Measurements from ENCODE around the gene OOEP.
A peak's percentile ranks its signal among the peaks of the same experiment; 100 is the strongest.
"Not testable (repeated sequence)": the region's sequence is repeated elsewhere in the genome, so short reads cannot be mapped to it uniquely, and the experiment has no call there.

Gene OOEP

DNA sequence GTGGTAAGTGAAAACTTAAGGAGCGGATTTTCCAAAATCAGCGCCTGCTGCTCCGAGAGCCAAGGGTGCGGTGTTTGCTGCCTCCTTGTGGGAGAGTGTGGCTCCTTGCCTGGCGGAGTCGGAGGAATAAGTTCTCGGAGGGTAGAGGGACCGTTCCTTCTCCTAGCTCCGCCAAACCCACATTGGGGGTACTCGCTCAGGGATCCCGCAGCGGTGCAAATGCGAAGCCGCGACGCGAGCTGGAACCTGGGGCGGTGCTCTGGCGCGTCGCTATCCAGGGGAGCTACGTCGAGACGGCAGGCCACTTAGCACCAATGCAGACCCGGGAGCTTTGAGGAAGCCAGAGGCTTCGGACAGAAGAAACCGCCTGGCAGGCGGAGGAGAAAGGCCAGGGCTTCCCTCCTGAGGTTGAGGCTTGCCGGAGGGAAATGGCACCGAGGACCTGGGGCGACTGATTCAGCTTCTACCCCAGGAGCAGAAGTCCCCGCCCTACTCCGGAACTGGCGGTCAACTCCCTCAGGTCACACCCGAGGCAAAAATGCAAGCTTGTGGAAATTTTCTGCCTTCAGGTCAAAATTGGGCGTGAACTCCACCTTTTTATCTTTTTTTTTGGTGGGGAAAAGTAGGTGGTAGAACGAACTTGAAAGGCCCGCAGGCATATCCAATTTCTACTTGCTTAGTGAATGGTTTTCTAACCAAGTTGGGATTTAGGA lies 19.3 kb upstream of the OOEP start:
- Histone ChIP-seq H3K9me3 (ENCODE audit: control insufficient read depth, insufficient read depth, low read depth, low read length) (no peaks in the 10 kb centered on the region), H3K36me3 (ENCODE audit: control insufficient read depth, insufficient read depth, low read length) (no peaks in the 10 kb centered on the region), H3K4me1 (ENCODE audit: control insufficient read depth, insufficient read depth, low read length) (peaks cover 4% of the 10 kb centered on the region; the same call in 1 of the 2 replicates), H3K27ac (ENCODE audit: low read depth, low read length) (peak overlapping the region; percentile 50; the same call in 1 of the 2 replicates), H3K4me3 (ENCODE audit: low read depth, low read length) (peak overlapping the region; percentile 63), H3K27me3 (ENCODE audit: control insufficient read depth, insufficient read depth, low read length) (no peaks in the 10 kb centered on the region), H3K9ac (ENCODE audit: low read length) (peak overlapping the region; percentile 84)

DNA sequence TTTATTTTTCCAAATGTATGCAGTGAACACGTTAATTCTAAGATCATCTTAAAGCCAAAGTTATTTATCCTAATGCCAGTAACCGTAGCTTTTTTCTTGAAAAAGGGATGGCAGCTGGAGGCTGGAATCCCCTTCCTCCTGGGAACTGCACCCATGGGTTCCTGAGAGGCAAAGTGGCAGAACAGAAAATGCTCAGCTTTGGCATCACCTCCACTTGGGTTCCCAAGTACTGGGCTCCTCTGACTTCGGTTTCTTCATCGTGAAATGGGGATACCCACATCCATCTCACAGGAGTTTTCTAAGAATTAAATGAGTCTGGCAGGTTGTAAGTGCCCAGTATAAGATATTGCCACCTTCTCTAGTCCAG lies 18.7 kb upstream of the OOEP start:
- H3K27ac ChIP-seq (ENCODE audit: low read depth, low read length), result no peak overlapping the region
- H3K9me3 ChIP-seq (ENCODE audit: control insufficient read depth, insufficient read depth, low read depth, low read length), result no peaks in the 10 kb centered on the region
- H3K9ac ChIP-seq (ENCODE audit: low read length), result peak overlapping the region; percentile 84
- no peaks in the 10 kb centered on the region for H3K36me3 ChIP-seq (ENCODE audit: control insufficient read depth, insufficient read depth, low read length)
- peak overlapping the region; percentile 63 for H3K4me3 ChIP-seq (ENCODE audit: low read depth, low read length)
- H3K4me1 ChIP-seq (ENCODE audit: control insufficient read depth, insufficient read depth, low read length), result peaks cover 4% of the 10 kb centered on the region; the same call in 1 of the 2 replicates
- no peaks in the 10 kb centered on the region for H3K27me3 ChIP-seq (ENCODE audit: control insufficient read depth, insufficient read depth, low read length)

DNA sequence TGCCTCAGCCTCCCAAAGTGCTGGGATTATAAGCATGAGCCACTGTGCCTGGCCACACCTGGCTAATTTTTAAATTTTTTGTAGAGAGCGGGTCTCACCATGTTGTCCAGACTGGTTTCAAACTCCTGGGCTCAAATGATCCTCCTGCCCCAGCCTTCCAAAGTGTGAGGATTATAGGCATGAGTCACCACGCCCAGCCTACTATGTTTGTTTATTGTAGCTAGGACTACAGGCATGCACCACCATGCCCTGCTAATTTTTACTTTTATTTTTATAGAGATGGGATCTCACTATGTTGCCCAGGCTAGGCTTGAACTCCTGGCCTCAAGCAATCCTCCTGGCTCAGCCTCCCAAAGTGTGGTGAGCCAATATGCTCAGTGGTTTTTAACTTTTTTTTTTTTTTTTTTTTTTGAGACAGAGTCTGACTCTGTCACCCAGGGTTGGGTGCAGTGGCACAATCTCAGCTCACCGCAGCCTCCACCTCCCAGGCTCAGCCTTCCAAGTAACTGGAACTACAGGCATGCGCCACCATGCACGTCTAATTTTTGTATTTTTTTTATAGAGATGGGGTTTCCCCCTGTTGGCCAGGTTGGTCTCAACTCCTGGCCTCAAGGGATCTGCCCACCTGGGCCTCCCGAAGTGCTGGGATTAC lies 12.9 kb upstream of the OOEP start:
- Histone ChIP-seq H3K4me3 (ENCODE audit: low read depth, low read length) (no peak overlapping the region), H3K4me1 (ENCODE audit: control insufficient read depth, insufficient read depth, low read length) (no peaks in the 10 kb centered on the region), H3K9ac (ENCODE audit: low read length) (no peak overlapping the region), H3K27me3 (ENCODE audit: control insufficient read depth, insufficient read depth, low read length) (no peaks in the 10 kb centered on the region), H3K9me3 (ENCODE audit: control insufficient read depth, insufficient read depth, low read depth, low read length) (no peaks in the 10 kb centered on the region), H3K27ac (ENCODE audit: low read depth, low read length) (no peak overlapping the region), H3K36me3 (ENCODE audit: control insufficient read depth, insufficient read depth, low read length) (no peaks in the 10 kb centered on the region)

DNA sequence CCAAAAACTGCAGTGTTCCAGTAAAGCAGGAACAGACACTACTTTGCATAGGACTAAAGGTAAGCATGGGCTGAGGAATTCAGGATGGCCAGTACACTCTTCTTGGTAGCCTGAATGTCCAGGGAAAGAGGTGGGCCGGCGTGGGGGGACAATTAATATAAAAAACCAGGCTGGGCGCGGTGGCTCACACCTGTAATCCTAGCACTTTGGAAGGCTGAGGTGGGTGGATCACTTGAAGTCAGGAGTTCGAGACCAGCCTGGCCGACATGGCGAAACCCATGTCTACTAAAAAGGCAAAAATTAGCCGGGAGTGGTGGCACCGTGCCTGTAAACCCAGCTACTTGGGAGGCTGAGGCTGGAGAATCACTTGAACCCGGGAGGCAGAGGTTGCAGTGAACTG lies 11.8 kb upstream of the OOEP start:
- not testable (repeated sequence) for H3K4me3 ChIP-seq (ENCODE audit: low read depth, low read length); H3K27ac ChIP-seq (ENCODE audit: low read depth, low read length); H3K4me1 ChIP-seq (ENCODE audit: control insufficient read depth, insufficient read depth, low read length); H3K27me3 ChIP-seq (ENCODE audit: control insufficient read depth, insufficient read depth, low read length); H3K9me3 ChIP-seq (ENCODE audit: control insufficient read depth, insufficient read depth, low read depth, low read length); H3K9ac ChIP-seq (ENCODE audit: low read length); H3K36me3 ChIP-seq (ENCODE audit: control insufficient read depth, insufficient read depth, low read length)

DNA sequence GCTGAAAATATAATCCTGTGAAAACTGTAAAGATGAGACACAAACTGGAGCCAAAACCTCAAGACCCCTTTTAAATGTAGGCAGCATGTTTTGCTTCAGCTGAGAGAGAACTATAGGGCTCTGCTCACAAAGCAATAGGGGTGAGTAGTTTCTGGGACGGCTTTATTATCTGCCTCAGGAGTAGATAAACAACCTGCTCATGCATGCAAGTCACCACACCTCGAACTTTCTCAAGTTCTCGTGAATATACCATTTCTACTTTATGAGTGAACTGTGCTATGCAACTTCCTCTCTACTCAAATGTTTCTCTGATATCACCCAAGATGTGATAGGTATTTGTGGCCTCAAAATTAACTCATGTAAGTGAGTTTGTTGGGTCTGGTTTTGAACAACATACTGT lies 7.5 kb upstream of the OOEP start:
- H3K27me3 ChIP-seq (ENCODE audit: control insufficient read depth, insufficient read depth, low read length), result no peaks in the 10 kb centered on the region
- no peak overlapping the region for H3K4me3 ChIP-seq (ENCODE audit: low read depth, low read length)
- no peak overlapping the region for H3K9ac ChIP-seq (ENCODE audit: low read length)
- no peaks in the 10 kb centered on the region for H3K4me1 ChIP-seq (ENCODE audit: control insufficient read depth, insufficient read depth, low read length)
- no peaks in the 10 kb centered on the region for H3K9me3 ChIP-seq (ENCODE audit: control insufficient read depth, insufficient read depth, low read depth, low read length)
- H3K36me3 ChIP-seq (ENCODE audit: control insufficient read depth, insufficient read depth, low read length), result no peaks in the 10 kb centered on the region
- H3K27ac ChIP-seq (ENCODE audit: low read depth, low read length), result no peak overlapping the region

DNA sequence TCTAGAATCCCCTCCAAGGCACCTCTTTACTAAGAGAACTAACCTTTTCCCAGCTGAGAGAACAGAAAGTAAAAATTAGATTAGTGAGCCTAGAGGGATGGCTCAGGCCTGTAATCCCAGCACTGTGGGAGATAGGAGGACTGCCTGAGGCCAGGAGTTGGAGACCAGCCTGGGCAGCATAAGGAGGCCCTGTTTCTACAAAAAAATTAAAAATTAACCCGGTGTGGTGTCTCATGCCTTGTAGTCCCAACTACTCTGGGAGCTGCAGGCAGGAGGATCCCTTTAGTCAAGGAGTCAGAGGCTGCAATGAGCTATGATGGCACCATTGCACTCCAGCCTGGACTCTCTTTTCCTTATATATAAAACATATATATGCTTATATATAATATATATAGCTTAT lies 5.5 kb upstream of the OOEP start:
- H3K9me3 ChIP-seq (ENCODE audit: control insufficient read depth, insufficient read depth, low read depth, low read length), result 0 out of 2 replicates have a peak, but pooled peaks cover 3% of the 10 kb centered on the region
- H3K27me3 ChIP-seq (ENCODE audit: control insufficient read depth, insufficient read depth, low read length), result no peaks in the 10 kb centered on the region
- H3K4me1 ChIP-seq (ENCODE audit: control insufficient read depth, insufficient read depth, low read length), result no peaks in the 10 kb centered on the region
- H3K9ac ChIP-seq (ENCODE audit: low read length), result no peak overlapping the region
- no peaks in the 10 kb centered on the region for H3K36me3 ChIP-seq (ENCODE audit: control insufficient read depth, insufficient read depth, low read length)
- no peak overlapping the region for H3K4me3 ChIP-seq (ENCODE audit: low read depth, low read length)
- no peak overlapping the region for H3K27ac ChIP-seq (ENCODE audit: low read depth, low read length)

DNA sequence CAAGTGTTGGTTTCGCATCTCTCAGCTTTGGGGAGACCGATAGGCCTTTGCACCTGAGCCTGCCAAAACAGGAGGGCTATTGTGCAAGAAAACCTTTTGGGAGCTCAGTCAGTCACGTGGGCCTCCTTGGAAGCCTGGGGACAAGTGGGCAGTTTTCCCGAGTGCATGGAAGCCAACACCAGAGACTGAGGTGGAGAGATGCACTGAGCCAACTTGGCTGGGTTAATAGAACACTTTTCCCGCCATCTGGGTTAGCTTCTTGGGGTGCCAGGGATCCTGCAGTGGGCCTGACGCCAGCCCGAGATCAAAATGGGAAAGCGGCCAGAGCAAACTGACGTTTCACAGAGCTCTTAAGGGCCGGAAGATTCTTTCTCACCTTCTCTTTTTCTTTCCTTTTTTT lies 2.8 kb upstream of the OOEP start:
- H3K4me1 ChIP-seq (ENCODE audit: control insufficient read depth, insufficient read depth, low read length), result peaks cover 3% of the 10 kb centered on the region; the same call in 1 of the 2 replicates
- 0 out of 2 replicates have a peak, but pooled peaks cover 3% of the 10 kb centered on the region for H3K9me3 ChIP-seq (ENCODE audit: control insufficient read depth, insufficient read depth, low read depth, low read length)
- H3K9ac ChIP-seq (ENCODE audit: low read length), result no peak overlapping the region
- no peaks in the 10 kb centered on the region for H3K27me3 ChIP-seq (ENCODE audit: control insufficient read depth, insufficient read depth, low read length)
- no peak overlapping the region for H3K4me3 ChIP-seq (ENCODE audit: low read depth, low read length)
- H3K27ac ChIP-seq (ENCODE audit: low read depth, low read length), result no peak overlapping the region
- H3K36me3 ChIP-seq (ENCODE audit: control insufficient read depth, insufficient read depth, low read length), result no peaks in the 10 kb centered on the region

DNA sequence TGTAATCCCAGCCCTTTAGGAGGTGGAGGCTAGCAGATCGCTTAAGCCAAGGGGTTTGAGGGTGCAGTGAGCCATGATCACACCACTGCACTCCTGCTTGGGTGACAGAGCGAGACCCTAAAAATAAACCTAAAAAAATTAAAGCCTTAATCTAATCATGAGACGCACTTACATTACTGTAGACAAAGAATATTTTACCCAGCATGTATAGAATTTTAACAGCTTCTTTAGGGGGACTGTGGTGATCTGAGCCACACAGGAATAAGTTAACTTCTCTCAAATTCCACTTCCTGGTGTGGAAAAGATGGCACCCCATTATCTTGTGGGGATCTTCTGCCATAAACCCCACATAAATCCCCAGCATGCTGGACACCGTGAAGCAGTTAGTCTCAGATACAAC lies 2.3 kb upstream of the OOEP start:
- H3K4me3 ChIP-seq (ENCODE audit: low read depth, low read length), result no peak overlapping the region
- 0 out of 2 replicates have a peak, but pooled peaks cover 3% of the 10 kb centered on the region for H3K9me3 ChIP-seq (ENCODE audit: control insufficient read depth, insufficient read depth, low read depth, low read length)
- H3K4me1 ChIP-seq (ENCODE audit: control insufficient read depth, insufficient read depth, low read length), result peaks cover 3% of the 10 kb centered on the region; the same call in 1 of the 2 replicates
- no peaks in the 10 kb centered on the region for H3K27me3 ChIP-seq (ENCODE audit: control insufficient read depth, insufficient read depth, low read length)
- H3K36me3 ChIP-seq (ENCODE audit: control insufficient read depth, insufficient read depth, low read length), result no peaks in the 10 kb centered on the region
- H3K9ac ChIP-seq (ENCODE audit: low read length), result no peak overlapping the region
- H3K27ac ChIP-seq (ENCODE audit: low read depth, low read length), result no peak overlapping the region

DNA sequence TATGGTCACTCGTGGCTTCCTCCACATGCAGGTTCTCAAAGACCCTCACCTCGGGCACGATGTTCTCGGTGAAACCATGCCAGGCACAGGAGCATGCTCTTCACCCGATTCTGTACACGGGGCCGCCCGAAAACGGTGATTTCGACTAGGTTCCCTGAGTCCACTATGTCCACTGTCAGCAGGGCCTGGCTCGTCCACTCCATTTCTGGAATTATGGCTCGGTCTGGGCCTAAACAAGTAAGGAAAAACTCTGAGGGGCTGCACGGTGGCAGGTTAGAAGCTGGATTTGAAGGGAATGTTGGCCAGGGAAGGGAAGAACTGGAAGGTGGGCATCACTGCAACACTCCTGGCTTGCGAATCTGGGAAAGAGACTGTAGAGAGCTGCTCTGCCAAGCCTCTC lies 540 bp downstream of the OOEP start:
- Histone ChIP-seq H3K4me1 (ENCODE audit: control insufficient read depth, insufficient read depth, low read length) (peaks cover 3% of the 10 kb centered on the region; the same call in 1 of the 2 replicates), H3K36me3 (ENCODE audit: control insufficient read depth, insufficient read depth, low read length) (no peaks in the 10 kb centered on the region), H3K9me3 (ENCODE audit: control insufficient read depth, insufficient read depth, low read depth, low read length) (0 out of 2 replicates have a peak, but pooled peaks cover 3% of the 10 kb centered on the region), H3K4me3 (ENCODE audit: low read depth, low read length) (no peak overlapping the region), H3K27me3 (ENCODE audit: control insufficient read depth, insufficient read depth, low read length) (no peaks in the 10 kb centered on the region), H3K9ac (ENCODE audit: low read length) (no peak overlapping the region), H3K27ac (ENCODE audit: low read depth, low read length) (no peak overlapping the region)

DNA sequence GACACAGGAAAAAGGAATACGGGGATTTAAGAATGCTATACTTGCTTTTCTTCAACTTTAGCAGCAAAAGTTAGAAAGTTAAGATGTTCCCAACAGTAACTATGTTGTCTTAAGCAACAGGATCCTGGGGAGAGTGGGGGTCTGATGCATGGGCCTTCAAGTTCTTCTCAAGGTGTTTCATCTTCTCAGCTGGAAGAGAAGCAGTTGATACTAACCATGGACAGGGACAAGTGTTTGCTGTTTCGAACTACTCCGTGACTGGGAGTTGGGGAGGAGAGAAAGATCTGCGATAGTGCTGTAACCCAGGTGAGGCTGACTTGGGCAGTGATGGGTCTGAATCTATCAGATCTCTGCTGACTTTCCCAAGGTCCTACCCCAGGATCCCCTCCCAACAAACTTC lies 1.0 kb downstream of the OOEP start:
- Histone ChIP-seq H3K4me1 (ENCODE audit: control insufficient read depth, insufficient read depth, low read length) (peaks cover 3% of the 10 kb centered on the region; the same call in 1 of the 2 replicates), H3K36me3 (ENCODE audit: control insufficient read depth, insufficient read depth, low read length) (no peaks in the 10 kb centered on the region), H3K9ac (ENCODE audit: low read length) (no peak overlapping the region), H3K9me3 (ENCODE audit: control insufficient read depth, insufficient read depth, low read depth, low read length) (0 out of 2 replicates have a peak, but pooled peaks cover 3% of the 10 kb centered on the region), H3K4me3 (ENCODE audit: low read depth, low read length) (no peak overlapping the region), H3K27ac (ENCODE audit: low read depth, low read length) (no peak overlapping the region), H3K27me3 (ENCODE audit: control insufficient read depth, insufficient read depth, low read length) (no peaks in the 10 kb centered on the region)

DNA sequence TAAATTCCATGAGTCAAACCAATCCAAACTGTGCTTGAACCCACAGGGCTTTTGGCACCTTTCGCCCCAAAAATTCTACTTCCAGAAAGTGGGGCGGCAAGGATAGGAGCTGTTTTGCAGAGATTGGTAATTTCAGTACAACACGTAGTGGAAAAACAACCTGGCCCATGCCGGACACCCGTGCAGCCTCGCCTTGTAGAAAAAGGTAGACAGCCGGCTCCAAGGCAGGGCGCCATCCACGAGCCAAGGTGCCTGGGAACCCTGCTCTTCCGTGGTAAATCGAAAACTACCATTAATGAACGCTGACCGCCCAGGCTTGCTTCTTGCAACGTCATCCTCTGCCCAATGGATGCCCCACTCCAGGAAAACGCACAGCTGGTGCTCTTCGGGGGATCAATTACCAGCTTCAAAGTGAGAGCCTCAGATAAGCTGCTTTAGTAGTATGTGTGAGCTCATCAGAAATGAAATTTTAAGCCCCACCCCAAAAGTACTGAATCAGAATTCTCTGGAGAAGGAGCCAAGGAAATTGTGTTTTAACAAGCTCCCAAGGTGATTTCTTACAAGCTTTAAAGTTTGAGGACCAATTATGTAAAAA lies 1.8 kb downstream of the OOEP start:
- H3K9me3 ChIP-seq (ENCODE audit: control insufficient read depth, insufficient read depth, low read depth, low read length), result peaks cover 10% of the 10 kb centered on the region
- H3K27me3 ChIP-seq (ENCODE audit: control insufficient read depth, insufficient read depth, low read length), result no peaks in the 10 kb centered on the region
- H3K27ac ChIP-seq (ENCODE audit: low read depth, low read length), result no peak overlapping the region
- H3K36me3 ChIP-seq (ENCODE audit: control insufficient read depth, insufficient read depth, low read length), result no peaks in the 10 kb centered on the region
- peaks cover 3% of the 10 kb centered on the region; the same call in 1 of the 2 replicates for H3K4me1 ChIP-seq (ENCODE audit: control insufficient read depth, insufficient read depth, low read length)
- H3K9ac ChIP-seq (ENCODE audit: low read length), result no peak overlapping the region
- H3K4me3 ChIP-seq (ENCODE audit: low read depth, low read length), result no peak overlapping the region

Measured in HUES6 (cell line).